ENCODE measurements around the gene IGF2BP3. TPM values are rescaled to one million over a fixed set of nuclear protein-coding genes. Genes with fewer than 3 reads are reported as not detected.

IGF2BP3 gene
- total RNA-seq, 1 experiment from 2014 or later: 74.1 TPM

DNA sequence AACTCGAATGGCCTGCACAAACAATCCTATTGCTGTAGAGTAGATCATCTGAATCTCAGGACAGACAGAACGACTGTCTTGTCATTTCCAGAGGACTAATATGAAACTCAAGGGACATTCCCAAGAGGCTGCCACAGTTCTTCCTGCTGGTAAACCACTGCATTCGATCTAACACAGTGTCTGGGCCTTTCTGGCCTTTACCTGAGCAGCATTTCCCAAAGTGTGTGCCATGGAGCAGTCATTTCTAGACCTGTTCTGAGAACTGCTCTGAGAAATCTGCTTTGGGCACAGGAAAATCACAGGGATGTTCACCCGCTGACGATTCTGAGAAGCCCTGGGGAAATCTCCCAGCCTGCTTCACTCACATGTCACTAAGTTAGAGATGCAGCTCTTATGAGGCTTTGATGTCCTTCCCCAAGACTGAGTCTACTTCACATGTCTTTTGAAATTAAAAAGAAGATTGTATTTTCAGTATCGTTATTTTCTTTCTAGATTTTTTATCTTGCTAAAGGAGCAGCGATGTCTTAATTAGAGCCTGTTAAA is 205.3 kb downstream of the IGF2BP3 start:
- no peak for DNase-seq (ENCODE audit: low spot score)

DNA sequence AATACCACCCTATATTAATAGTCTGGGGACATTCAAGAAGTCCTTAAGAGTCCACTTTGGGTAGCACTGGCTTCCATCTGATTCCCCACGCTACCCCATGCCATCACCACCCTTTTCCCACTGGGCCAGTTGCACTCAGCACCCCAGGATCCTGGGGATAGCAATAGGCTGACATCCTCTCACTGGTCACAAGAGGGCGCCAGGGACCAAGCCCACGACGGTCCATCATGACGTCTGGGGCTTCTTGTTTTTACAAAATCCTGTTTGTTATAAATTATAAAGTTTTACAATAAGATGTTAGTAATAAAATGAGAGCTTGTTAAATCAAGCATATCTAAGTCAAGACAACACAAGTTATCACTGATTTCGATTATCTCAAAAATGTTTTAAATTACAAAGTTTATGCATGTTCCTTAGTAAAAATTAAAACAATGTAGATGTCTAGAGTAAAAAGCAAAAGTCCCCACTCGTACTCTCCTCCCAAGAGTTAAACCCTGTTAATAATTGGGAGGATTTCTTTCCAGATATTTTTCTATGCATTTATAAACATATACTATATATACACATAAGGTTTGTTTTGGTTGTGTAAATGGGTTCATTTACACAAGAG is 208.3 kb downstream of the IGF2BP3 start:
- peak; percentile 67 for DNase-seq (ENCODE audit: low spot score)

- no peak for DNase-seq (ENCODE audit: low spot score)
Measured at GRCh38 chr7:23260371-23260770, 209.9 kb downstream of the IGF2BP3 start.

Other genes with a start within 250 kb of the IGF2BP3 start
- 333 and 346 TPM in 2 replicates for gene GPNMB, start 223.7 kb downstream of the IGF2BP3 start, total RNA-seq (2014; rRNA removed; shearing (Covaris generic))
- 123 and 135 TPM in 2 replicates for gene MALSU1, start 171.2 kb downstream of the IGF2BP3 start, total RNA-seq (2014; rRNA removed; shearing (Covaris generic))
- 18.9 and 27.5 TPM in 2 replicates for gene TRA2A, start 61.5 kb upstream of the IGF2BP3 start, total RNA-seq (2014; rRNA removed; shearing (Covaris generic))
- gene CCDC126, start 126.9 kb upstream of the IGF2BP3 start, total RNA-seq (2014; rRNA removed; shearing (Covaris generic)): 14.9 and 15.7 TPM in 2 replicates
- 14.2 and 16.6 TPM in 2 replicates for gene FAM221A, start 209.7 kb upstream of the IGF2BP3 start, total RNA-seq (2014; rRNA removed; shearing (Covaris generic))
- gene STK31, start 239.7 kb upstream of the IGF2BP3 start, total RNA-seq (2014; rRNA removed; shearing (Covaris generic)): 0.07 and 0.45 TPM in 2 replicates